ENCODE results near the gene RMND5B.

The RMND5B gene

DNA sequence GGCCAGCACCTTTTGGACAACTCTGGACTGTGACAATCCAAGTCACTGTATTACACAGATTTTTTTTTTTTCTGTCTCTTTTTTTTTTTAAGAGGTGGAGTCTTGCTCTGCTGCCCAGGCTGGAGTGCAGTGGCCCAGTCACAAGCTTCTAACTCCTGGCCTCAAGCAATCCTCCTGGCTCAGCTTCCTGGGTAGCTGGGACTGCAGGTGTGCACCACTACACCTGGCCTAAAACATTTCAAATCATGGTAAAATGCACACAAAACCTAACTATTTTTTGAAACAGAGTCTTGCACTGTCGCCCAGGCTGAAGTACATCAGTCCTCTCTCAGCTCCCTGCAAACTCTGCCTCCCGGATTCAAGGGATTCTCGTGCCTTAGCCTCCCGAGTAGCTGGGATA, 24.7 kb upstream of the RMND5B start:
- DNase-seq (ENCODE audit: extremely low read depth, insufficient read length): no peak
- TF ChIP-seq, protein P1, sequence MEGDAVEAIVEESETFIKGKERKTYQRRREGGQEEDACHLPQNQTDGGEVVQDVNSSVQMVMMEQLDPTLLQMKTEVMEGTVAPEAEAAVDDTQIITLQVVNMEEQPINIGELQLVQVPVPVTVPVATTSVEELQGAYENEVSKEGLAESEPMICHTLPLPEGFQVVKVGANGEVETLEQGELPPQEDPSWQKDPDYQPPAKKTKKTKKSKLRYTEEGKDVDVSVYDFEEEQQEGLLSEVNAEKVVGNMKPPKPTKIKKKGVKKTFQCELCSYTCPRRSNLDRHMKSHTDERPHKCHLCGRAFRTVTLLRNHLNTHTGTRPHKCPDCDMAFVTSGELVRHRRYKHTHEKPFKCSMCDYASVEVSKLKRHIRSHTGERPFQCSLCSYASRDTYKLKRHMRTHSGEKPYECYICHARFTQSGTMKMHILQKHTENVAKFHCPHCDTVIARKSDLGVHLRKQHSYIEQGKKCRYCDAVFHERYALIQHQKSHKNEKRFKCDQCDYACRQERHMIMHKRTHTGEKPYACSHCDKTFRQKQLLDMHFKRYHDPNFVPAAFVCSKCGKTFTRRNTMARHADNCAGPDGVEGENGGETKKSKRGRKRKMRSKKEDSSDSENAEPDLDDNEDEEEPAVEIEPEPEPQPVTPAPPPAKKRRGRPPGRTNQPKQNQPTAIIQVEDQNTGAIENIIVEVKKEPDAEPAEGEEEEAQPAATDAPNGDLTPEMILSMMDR (IDR thresholded peaks at IDR 0.05; ENCODE audit: insufficient read depth, low read length, poor library complexity, severe bottlenecking): no peak
- no peak overlapping the region for H3K4me3 ChIP-seq (replicated peaks; ENCODE audit: low read depth, low read length)

DNA sequence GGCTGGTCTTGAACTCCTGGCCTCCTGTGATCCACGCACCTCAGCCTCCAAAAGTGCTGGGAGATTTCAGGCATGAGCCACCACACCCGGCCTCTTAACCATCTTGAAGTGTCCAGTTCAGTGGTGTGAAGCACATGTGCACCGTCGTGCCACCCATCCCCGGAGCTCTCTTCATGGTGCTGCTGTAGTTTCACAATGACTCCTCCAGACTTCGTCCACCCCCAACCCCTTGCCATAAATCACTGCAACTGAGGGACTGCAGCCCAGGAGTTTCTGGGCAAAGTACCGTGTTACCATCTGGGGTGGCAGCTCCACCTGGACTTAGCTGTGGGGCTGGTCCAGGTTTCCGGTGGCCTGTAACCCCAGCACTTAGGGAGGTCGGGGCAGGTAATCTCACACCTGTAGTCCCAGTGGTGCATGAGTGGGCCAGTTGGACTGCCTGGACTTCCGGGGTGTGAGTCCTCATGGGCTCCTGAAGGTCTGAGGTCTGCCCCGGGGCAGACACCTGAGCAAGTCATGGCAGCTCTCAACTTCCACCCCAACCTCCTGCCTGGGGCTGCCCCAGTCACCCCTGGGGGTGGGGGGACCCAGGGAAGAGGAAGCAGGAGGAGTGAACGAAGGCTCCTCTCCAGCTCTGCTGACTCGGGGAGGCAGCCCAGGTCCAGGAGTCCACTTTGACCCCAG, 24.1 kb upstream of the RMND5B start:
- TF ChIP-seq, protein P1 (IDR thresholded peaks at IDR 0.05; ENCODE audit: insufficient read depth, low read length, poor library complexity, severe bottlenecking): no peak
- Histone ChIP-seq H3K36me3 (ENCODE audit: control insufficient read depth, insufficient read depth, low read length) (no peaks in the 10 kb centered on the region), H3K4me3 (replicated peaks; ENCODE audit: low read depth, low read length) (no peak overlapping the region), H3K27me3 (replicated peaks; ENCODE audit: control insufficient read depth, insufficient read depth, low read length) (no peaks in the 10 kb centered on the region)
- DNase-seq (ENCODE audit: extremely low read depth, insufficient read length): peak; percentile 54

More for the DNA sequence above, 24.7 kb upstream of the RMND5B start:
- Histone ChIP-seq H3K27me3 (replicated peaks; ENCODE audit: control insufficient read depth, insufficient read depth, low read length) (no peaks in the 10 kb centered on the region), H3K36me3 (ENCODE audit: control insufficient read depth, insufficient read depth, low read length) (no peaks in the 10 kb centered on the region)

DNA sequence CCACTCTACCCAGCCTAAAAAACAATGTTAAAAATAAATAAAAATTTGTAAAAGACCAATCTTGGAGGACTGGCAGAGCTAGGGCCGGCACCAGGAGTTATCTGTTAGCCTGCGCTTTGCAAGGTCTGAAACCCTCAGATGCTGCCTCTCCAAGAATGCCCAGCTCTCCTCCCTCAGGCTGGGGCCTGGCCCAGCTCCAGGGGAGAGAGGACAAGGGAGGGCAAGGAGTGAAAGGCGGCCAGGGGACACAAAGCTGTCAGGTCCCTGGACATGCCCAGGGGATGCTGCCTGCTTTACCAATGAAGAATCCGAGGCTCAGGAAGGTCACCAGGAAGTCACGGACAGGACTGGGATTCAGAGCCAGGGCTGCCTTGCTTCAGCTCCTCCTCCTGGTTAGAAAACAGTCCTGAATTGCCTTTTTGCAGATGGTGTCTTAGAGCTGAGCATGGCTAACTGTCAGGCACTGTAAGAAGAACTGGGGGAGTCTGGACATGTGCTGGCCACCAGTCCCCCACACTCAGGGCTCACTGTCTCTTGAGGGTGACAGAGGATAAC, 23.0 kb upstream of the RMND5B start:
- TF ChIP-seq, protein P1 (IDR thresholded peaks at IDR 0.05; ENCODE audit: insufficient read depth, low read length, poor library complexity, severe bottlenecking): no peak
- DNase-seq (ENCODE audit: extremely low read depth, insufficient read length): no peak
- Histone ChIP-seq H3K36me3 (ENCODE audit: control insufficient read depth, insufficient read depth, low read length) (no peaks in the 10 kb centered on the region), H3K27me3 (replicated peaks; ENCODE audit: control insufficient read depth, insufficient read depth, low read length) (no peaks in the 10 kb centered on the region), H3K4me3 (replicated peaks; ENCODE audit: low read depth, low read length) (no peak overlapping the region)

DNA sequence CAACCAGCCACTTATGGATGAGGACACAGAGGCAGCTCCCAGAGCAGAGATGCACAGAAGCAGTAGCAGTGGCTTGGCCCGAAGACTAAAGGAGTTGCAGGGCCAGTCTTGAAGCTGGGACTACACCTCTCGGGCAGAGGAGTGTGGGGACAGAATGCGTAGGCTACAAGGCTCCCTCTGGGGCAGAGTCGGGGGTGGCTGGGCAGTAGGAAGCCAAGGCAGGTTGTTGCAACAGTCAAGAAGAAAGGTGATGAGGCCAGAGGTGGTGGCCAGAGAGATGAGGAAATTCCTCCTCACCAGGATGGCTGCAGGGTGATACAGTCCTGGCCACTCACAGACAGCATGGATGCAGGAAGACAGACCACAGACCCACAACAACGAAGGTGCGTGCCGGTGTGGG, 22.4 kb upstream of the RMND5B start:
- H3K27me3 ChIP-seq (replicated peaks; ENCODE audit: control insufficient read depth, insufficient read depth, low read length): no peaks in the 10 kb centered on the region
- no peak for DNase-seq (ENCODE audit: extremely low read depth, insufficient read length)
- H3K4me3 ChIP-seq (replicated peaks; ENCODE audit: low read depth, low read length): no peak overlapping the region
- TF ChIP-seq, protein P1 (IDR thresholded peaks at IDR 0.05; ENCODE audit: insufficient read depth, low read length, poor library complexity, severe bottlenecking): no peak
- H3K36me3 ChIP-seq (ENCODE audit: control insufficient read depth, insufficient read depth, low read length): no peaks in the 10 kb centered on the region

DNA sequence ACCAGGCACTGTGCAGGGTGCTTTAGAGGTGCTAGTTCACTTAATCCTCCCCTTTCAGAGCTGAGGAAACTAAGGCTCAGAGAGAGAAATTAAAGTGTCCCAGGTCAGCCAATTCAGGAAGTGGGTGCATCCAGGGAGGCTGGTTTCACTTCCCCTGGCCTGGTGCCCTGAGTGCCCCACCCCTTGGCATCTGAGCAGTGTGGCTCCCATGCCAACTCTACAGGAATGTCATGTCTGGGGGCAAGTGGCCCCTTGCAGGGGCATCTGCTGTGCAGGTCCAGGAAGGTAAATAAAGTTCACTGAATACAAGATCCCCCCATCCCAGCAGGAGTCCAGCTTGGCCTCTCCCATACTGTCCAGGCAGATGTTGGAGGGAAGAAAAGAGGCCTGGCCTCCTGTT, 21.8 kb upstream of the RMND5B start:
- no peak overlapping the region for H3K4me3 ChIP-seq (replicated peaks; ENCODE audit: low read depth, low read length)
- no peak for DNase-seq (ENCODE audit: extremely low read depth, insufficient read length)
- TF ChIP-seq, protein P1 (IDR thresholded peaks at IDR 0.05; ENCODE audit: insufficient read depth, low read length, poor library complexity, severe bottlenecking): no peak
- H3K27me3 ChIP-seq (replicated peaks; ENCODE audit: control insufficient read depth, insufficient read depth, low read length): no peaks in the 10 kb centered on the region
- H3K36me3 ChIP-seq (ENCODE audit: control insufficient read depth, insufficient read depth, low read length): no peaks in the 10 kb centered on the region

Data from GM06990 (cell line).